Prostate gland (tissue), 2 donors: ENCODE data around the gene MPZL2.

Source experiments
- CTCF ChIP-seq, 4 experiments: fragments of 200-600 bp in 2 of 4; fragments of 450-650 bp in 2 of 4; sonication (generic) in 2 of 4; IDR thresholded peaks; 1 replicate in 3 of 4; 2 replicates in 1 of 4; pipeline ENCODE4 v1.5.1; 2016 to 2019; ENCODE audit warnings: antibody characterized with exemption in 4 of 4, mild to moderate bottlenecking in 2 of 4, moderate library complexity in 2 of 4
- POLR2A ChIP-seq: fragments of 450-650 bp; IDR thresholded peaks from one replicate; pipeline ENCODE4 v1.6.1; 2016; ENCODE audit warnings: antibody characterized with exemption, mild to moderate bottlenecking
- POLR2AphosphoS5 ChIP-seq: sonication (generic); formaldehyde crosslinking; IDR thresholded peaks from one replicate; pipeline ENCODE4 v1.6.1; 2017; ENCODE audit warnings: antibody characterized with exemption

- TF ChIP-seq POLR2A: no peak
- no peak for TF ChIP-seq CTCF (IDR thresholded peaks at IDR 0.05)
- no peak for TF ChIP-seq POLR2AphosphoS5
Observed at GRCh38 chr11:118272001-118272400, 7.9 kb upstream of the MPZL2 start.
